Measurements from ENCODE around the gene GPLD1.

GPLD1 gene

GRCh38 chr6:24501374-24501773, 12.0 kb upstream of the GPLD1 start:
- Histone ChIP-seq H3K27ac (ENCODE audit: low read depth, low read length) (no peak overlapping the region), H3K27me3 (ENCODE audit: insufficient read depth, low read length) (no peaks in the 10 kb centered on the region), H3K79me2 (ENCODE audit: control insufficient read depth, insufficient read depth, low read length, unreplicated experiment) (no peaks in the 10 kb centered on the region), H3K36me3 (ENCODE audit: insufficient read depth, low read length) (no peaks in the 10 kb centered on the region), H3K4me1 (ENCODE audit: control insufficient read depth, insufficient read depth, low read length, unreplicated experiment) (no peaks in the 10 kb centered on the region), H3K4me3 (ENCODE audit: low read depth, low read length) (no peak overlapping the region), H2AFZ (ENCODE audit: low read length, unreplicated experiment) (no peak overlapping the region)

- Histone ChIP-seq H3K27ac (ENCODE audit: low read depth, low read length) (no peak overlapping the region), H3K36me3 (ENCODE audit: insufficient read depth, low read length) (no peaks in the 10 kb centered on the region), H2AFZ (ENCODE audit: low read length, unreplicated experiment) (no peak overlapping the region), H3K4me1 (ENCODE audit: control insufficient read depth, insufficient read depth, low read length, unreplicated experiment) (no peaks in the 10 kb centered on the region), H3K27me3 (ENCODE audit: insufficient read depth, low read length) (no peaks in the 10 kb centered on the region), H3K4me3 (ENCODE audit: low read depth, low read length) (no peak overlapping the region), H3K79me2 (ENCODE audit: control insufficient read depth, insufficient read depth, low read length, unreplicated experiment) (no peaks in the 10 kb centered on the region)
Measured at GRCh38 chr6:24500683-24501082, 11.3 kb upstream of the GPLD1 start.

- Histone ChIP-seq H3K27me3 (ENCODE audit: insufficient read depth, low read length) (peaks cover 8% of the 10 kb centered on the region; the same call in 1 of the 2 replicates), H2AFZ (ENCODE audit: low read length, unreplicated experiment) (no peak overlapping the region), H3K4me1 (ENCODE audit: control insufficient read depth, insufficient read depth, low read length, unreplicated experiment) (peaks cover 6% of the 10 kb centered on the region), H3K79me2 (ENCODE audit: control insufficient read depth, insufficient read depth, low read length, unreplicated experiment) (no peaks in the 10 kb centered on the region), H3K36me3 (ENCODE audit: insufficient read depth, low read length) (no peaks in the 10 kb centered on the region), H3K27ac (ENCODE audit: low read depth, low read length) (no peak overlapping the region), H3K4me3 (ENCODE audit: low read depth, low read length) (no peak overlapping the region)
Measured at GRCh38 chr6:24497254-24497970, 8.0 kb upstream of the GPLD1 start.

- peak within 1 kb of the TSS; percentile 89 for H3K4me3 ChIP-seq (ENCODE audit: low read depth, low read length)
- H3K27me3 ChIP-seq (ENCODE audit: insufficient read depth, low read length), result peaks cover 8% of the 10 kb centered on the region; the same call in 1 of the 2 replicates
- no peak within 1 kb of the TSS for H3K27ac ChIP-seq (ENCODE audit: low read depth, low read length)
- peak within 1 kb of the TSS; percentile 100 for H2AFZ ChIP-seq (ENCODE audit: low read length, unreplicated experiment)
- H3K4me1 ChIP-seq (ENCODE audit: control insufficient read depth, insufficient read depth, low read length, unreplicated experiment), result peaks cover 6% of the 10 kb centered on the region
- H3K79me2 ChIP-seq (ENCODE audit: control insufficient read depth, insufficient read depth, low read length, unreplicated experiment), result no peaks in the 10 kb centered on the region
- H3K36me3 ChIP-seq (ENCODE audit: insufficient read depth, low read length), result no peaks in the 10 kb centered on the region
Measured at GRCh38 chr6:24494821-24495795, 5.7 kb upstream of the GPLD1 start, which contains the start of gene ALDH5A1. Gene ALDH5A1, plus strand, starts transcription at chr6:24494969. Its CDS starts 28 bp downstream, at chr6:24494997.

- H3K4me3 ChIP-seq (ENCODE audit: low read depth, low read length), result peak overlapping the region; percentile 89
- H3K27me3 ChIP-seq (ENCODE audit: insufficient read depth, low read length), result peaks cover 8% of the 10 kb centered on the region; the same call in 1 of the 2 replicates
- no peak overlapping the region for H3K27ac ChIP-seq (ENCODE audit: low read depth, low read length)
- no peaks in the 10 kb centered on the region for H3K36me3 ChIP-seq (ENCODE audit: insufficient read depth, low read length)
- H2AFZ ChIP-seq (ENCODE audit: low read length, unreplicated experiment), result peak overlapping the region; percentile 100
- no peaks in the 10 kb centered on the region for H3K79me2 ChIP-seq (ENCODE audit: control insufficient read depth, insufficient read depth, low read length, unreplicated experiment)
- peaks cover 6% of the 10 kb centered on the region for H3K4me1 ChIP-seq (ENCODE audit: control insufficient read depth, insufficient read depth, low read length, unreplicated experiment)
Measured at GRCh38 chr6:24493945-24494820, 4.8 kb upstream of the GPLD1 start.

- Histone ChIP-seq H2AFZ (ENCODE audit: low read length, unreplicated experiment) (no peak overlapping the region), H3K27ac (ENCODE audit: low read depth, low read length) (no peak overlapping the region), H3K4me3 (ENCODE audit: low read depth, low read length) (no peak overlapping the region), H3K79me2 (ENCODE audit: control insufficient read depth, insufficient read depth, low read length, unreplicated experiment) (no peaks in the 10 kb centered on the region), H3K4me1 (ENCODE audit: control insufficient read depth, insufficient read depth, low read length, unreplicated experiment) (peaks cover 6% of the 10 kb centered on the region), H3K27me3 (ENCODE audit: insufficient read depth, low read length) (peaks cover 8% of the 10 kb centered on the region; the same call in 1 of the 2 replicates), H3K36me3 (ENCODE audit: insufficient read depth, low read length) (no peaks in the 10 kb centered on the region)
Measured at GRCh38 chr6:24492475-24492874, 3.1 kb upstream of the GPLD1 start.

GRCh38 chr6:24490948-24491347, 1.6 kb upstream of the GPLD1 start:
- H3K27me3 ChIP-seq (ENCODE audit: insufficient read depth, low read length), result peaks cover 8% of the 10 kb centered on the region; the same call in 1 of the 2 replicates
- no peaks in the 10 kb centered on the region for H3K36me3 ChIP-seq (ENCODE audit: insufficient read depth, low read length)
- H3K79me2 ChIP-seq (ENCODE audit: control insufficient read depth, insufficient read depth, low read length, unreplicated experiment), result no peaks in the 10 kb centered on the region

GRCh38 chr6:24489881-24490280, 503 bp upstream of the GPLD1 start:
- H3K79me2 ChIP-seq (ENCODE audit: control insufficient read depth, insufficient read depth, low read length, unreplicated experiment), result no peaks in the 10 kb centered on the region
- H2AFZ ChIP-seq (ENCODE audit: low read length, unreplicated experiment), result no peak overlapping the region
- peaks cover 9% of the 10 kb centered on the region for H3K4me1 ChIP-seq (ENCODE audit: control insufficient read depth, insufficient read depth, low read length, unreplicated experiment)
- no peaks in the 10 kb centered on the region for H3K36me3 ChIP-seq (ENCODE audit: insufficient read depth, low read length)
- H3K27me3 ChIP-seq (ENCODE audit: insufficient read depth, low read length), result peaks cover 8% of the 10 kb centered on the region; the same call in 1 of the 2 replicates
- no peak overlapping the region for H3K27ac ChIP-seq (ENCODE audit: low read depth, low read length)
- H3K4me3 ChIP-seq (ENCODE audit: low read depth, low read length), result no peak overlapping the region

More at GRCh38 chr6:24490948-24491347, 1.6 kb upstream of the GPLD1 start:
- Histone ChIP-seq H3K4me3 (ENCODE audit: low read depth, low read length) (no peak overlapping the region), H3K4me1 (ENCODE audit: control insufficient read depth, insufficient read depth, low read length, unreplicated experiment) (peaks cover 6% of the 10 kb centered on the region), H2AFZ (ENCODE audit: low read length, unreplicated experiment) (no peak overlapping the region), H3K27ac (ENCODE audit: low read depth, low read length) (no peak overlapping the region)

- Histone ChIP-seq H3K4me3 (ENCODE audit: low read depth, low read length) (no peak overlapping the region), H3K27ac (ENCODE audit: low read depth, low read length) (no peak overlapping the region), H3K36me3 (ENCODE audit: insufficient read depth, low read length) (no peaks in the 10 kb centered on the region), H3K4me1 (ENCODE audit: control insufficient read depth, insufficient read depth, low read length, unreplicated experiment) (peaks cover 2% of the 10 kb centered on the region), H3K79me2 (ENCODE audit: control insufficient read depth, insufficient read depth, low read length, unreplicated experiment) (no peaks in the 10 kb centered on the region), H2AFZ (ENCODE audit: low read length, unreplicated experiment) (no peak overlapping the region), H3K27me3 (ENCODE audit: insufficient read depth, low read length) (no peaks in the 10 kb centered on the region)
Measured at GRCh38 chr6:24486065-24486464, 3.3 kb downstream of the GPLD1 start.
